SK-N-MC (cell line): ENCODE results near the gene TRIM46.
"Not testable (repeated sequence)": the region's sequence is repeated elsewhere in the genome, so short reads cannot be mapped to it uniquely, and the experiment has no call there.

Source experiments
- DNase-seq: peaks from one replicate; pipeline ENCODE4 v3.0.0-alpha.2; 2011; ENCODE audit warnings: low read depth, low spot score
- H3K27ac ChIP-seq: fragments of 200-600 bp; sonication (generic); 2 replicates; pipeline ENCODE4 v1.5.1; 2016; ENCODE audit warnings: mixed run types
- H3K36me3 ChIP-seq: fragments of 200-600 bp; sonication (generic); 2 replicates; pipeline ENCODE4 v1.6.1; 2017; ENCODE audit warnings: antibody characterized with exemption, low read length, mixed read lengths; ENCODE audit not compliant: insufficient read depth
- H3K4me3 ChIP-seq: fragments of 200-600 bp; sonication (generic); 2 replicates; pipeline ENCODE4 v1.5.1; 2016
- H3K9ac ChIP-seq: fragments of 200-600 bp; sonication (generic); 2 replicates; pipeline ENCODE4 v1.8.0; 2017; ENCODE audit warnings: mixed run types, mixed read lengths; ENCODE audit not compliant: insufficient read length
- H3K9me3 ChIP-seq: fragments of 200-600 bp; sonication (generic); 2 replicates; pipeline ENCODE4 v1.6.1; 2017; ENCODE audit warnings: low read depth, mild to moderate bottlenecking, antibody characterized with exemption, low read length, moderate library complexity, mixed read lengths
- EZH2 ChIP-seq: fragments of 200-600 bp; sonication (generic); IDR thresholded peaks from one replicate; pipeline ENCODE4 v1.6.1; 2017; ENCODE audit warnings: antibody characterized with exemption
- FOXP2 ChIP-seq: optimal IDR thresholded peaks from 2 replicates; pipeline ENCODE3; 2011; ENCODE audit warnings: mild to moderate bottlenecking, moderate library complexity; ENCODE audit not compliant: insufficient read depth; ENCODE audit errors: extremely low read length, control extremely low read depth
- POLR2AphosphoS5 ChIP-seq: IDR thresholded peaks from 2 replicates; pipeline ENCODE4 v1.6.1; 2012; ENCODE audit warnings: mild to moderate bottlenecking, low read depth, low read length, borderline replicate concordance

The TRIM46 gene

DNA sequence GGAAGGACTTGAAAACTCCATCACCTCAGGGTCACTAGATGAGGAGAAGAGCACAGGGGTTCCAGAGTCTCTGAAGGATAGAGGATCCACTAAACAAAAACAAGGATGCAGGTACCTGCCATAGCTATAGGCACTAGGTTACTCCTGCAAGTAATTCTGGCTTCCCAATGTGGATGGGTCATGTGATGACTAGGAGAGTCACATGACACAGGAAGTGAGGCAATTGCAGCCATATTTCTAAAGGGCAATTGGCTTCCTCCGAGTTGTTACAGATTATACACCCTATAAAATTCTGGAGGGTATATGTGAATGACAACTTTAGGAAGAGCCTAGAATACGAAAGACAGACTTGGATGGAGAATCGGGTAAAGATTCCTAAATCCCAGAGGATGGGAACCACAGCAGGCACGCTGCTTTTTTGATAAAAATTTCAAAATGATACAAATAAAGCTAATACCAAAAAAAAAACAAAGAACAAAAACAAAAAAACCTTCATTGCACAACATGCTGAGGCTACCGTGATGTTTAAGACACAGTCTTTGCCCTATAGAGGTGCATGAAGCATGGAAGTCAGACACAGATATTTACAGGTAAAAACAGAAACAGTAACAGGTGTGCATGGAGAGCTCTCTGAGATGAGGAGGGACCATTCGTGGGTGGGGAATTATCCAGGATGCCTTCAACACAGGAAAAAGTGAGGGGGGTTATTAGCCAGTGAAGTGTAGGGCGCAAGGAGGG, 45.4 kb downstream of the TRIM46 start:
- no peak for TF ChIP-seq FOXP2
- TF ChIP-seq POLR2AphosphoS5: no peak
- TF ChIP-seq EZH2: no peak
- H3K4me3 ChIP-seq: peak overlapping the region; percentile 50
- peak; percentile 65 for DNase-seq

DNA sequence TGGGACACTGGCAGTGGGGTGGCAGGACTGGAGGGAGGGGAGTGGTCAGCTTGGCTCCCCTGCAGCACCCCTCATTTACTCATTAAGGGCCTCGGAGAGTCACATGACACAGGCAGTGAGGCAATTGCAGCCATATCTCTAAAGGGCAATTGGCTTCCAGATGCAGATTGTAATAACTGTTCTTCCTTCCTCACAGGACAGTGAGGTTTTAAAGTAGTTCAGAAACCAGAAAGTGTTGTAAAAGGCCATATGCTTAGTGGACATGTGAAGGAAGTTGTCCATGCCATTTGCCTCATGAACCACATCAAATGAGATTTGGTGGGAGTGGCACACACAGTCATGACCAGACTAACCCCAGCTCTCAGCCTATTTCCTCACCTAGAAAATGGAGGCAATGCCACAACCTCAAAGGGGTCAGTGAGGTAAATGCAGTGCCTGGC, 46.0 kb downstream of the TRIM46 start:
- TF ChIP-seq EZH2 (no peak), POLR2AphosphoS5 (no peak), FOXP2 (no peak)
- Histone ChIP-seq H3K27ac (peak overlapping the region; percentile 78), H3K4me3 (no peak overlapping the region), H3K36me3 (no peaks in the 10 kb centered on the region), H3K9ac (no peak overlapping the region), H3K9me3 (no peaks in the 10 kb centered on the region)
- no peak for DNase-seq

More for the DNA sequence above, 45.4 kb downstream of the TRIM46 start:
- H3K27ac ChIP-seq: peak overlapping the region; percentile 78; the same call in 1 of the 2 replicates
- no peaks in the 10 kb centered on the region for H3K36me3 ChIP-seq
- no peaks in the 10 kb centered on the region for H3K9me3 ChIP-seq
- H3K9ac ChIP-seq: peak overlapping the region; percentile 10

DNA sequence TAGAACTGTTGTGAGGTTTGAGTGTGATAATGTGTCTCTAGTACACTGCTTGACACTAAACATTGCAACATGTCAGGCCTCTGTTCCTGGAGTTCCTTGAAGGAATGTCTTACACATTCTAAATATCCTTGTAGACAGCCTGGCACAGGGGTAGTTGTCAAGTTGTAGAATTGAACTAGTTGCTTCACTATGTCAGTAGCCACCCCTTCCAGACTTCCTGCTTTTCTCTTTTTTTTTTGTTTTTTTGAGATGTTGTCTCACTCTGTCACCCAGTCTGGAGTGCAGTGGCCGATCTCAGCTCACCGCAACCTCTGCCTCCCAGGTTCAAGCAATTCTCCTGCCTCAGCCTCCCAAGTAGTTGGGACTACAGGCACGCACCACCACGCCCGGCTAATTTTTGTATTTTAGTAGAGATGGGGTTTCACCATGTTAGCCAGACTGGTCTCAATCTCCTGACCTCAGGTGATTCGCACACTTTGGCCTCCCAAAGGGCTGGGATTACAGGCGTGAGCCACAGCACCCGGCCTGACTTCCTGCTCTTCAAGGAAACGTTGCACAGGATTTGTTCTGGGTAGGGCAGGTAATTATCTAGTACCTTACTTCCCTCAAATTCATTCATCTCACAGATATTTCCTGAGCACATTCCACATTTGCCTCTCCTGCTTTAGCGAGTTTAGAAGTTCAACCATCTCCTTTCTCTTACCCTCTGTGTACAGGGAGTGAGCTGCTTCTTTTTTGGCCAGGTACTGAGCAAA, 46.7 kb downstream of the TRIM46 start:
- H3K4me3 ChIP-seq, DNase-seq, H3K9me3 ChIP-seq, H3K9ac ChIP-seq, H3K36me3 ChIP-seq: not testable (repeated sequence)
- peak overlapping the region; percentile 68 for H3K27ac ChIP-seq

DNA sequence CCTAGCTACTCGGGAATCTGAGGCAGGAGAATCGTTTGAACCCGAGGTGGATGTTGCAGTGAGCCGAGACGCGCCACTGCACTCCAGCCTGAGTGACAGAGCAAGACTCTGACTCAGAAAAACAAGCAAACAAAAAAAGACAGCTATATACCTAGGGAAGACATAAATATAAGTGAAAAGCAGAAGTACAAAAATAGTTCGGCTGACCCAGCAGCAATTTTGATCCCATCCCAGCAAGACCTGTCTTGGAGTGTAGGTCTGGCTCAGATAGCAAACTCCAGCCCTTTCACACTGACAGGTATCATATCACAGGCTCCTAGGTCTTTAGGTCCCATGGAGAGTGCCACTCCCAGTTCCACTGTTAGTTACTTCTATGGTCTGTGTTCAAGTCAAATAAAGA, 49.4 kb downstream of the TRIM46 start:
- Histone ChIP-seq H3K9ac (no peak overlapping the region), H3K4me3 (no peak overlapping the region), H3K27ac (no peak overlapping the region), H3K9me3 (no peaks in the 10 kb centered on the region), H3K36me3 (no peaks in the 10 kb centered on the region)
- TF ChIP-seq POLR2AphosphoS5 (no peak), EZH2 (no peak), FOXP2 (no peak)
- DNase-seq: no peak

DNA sequence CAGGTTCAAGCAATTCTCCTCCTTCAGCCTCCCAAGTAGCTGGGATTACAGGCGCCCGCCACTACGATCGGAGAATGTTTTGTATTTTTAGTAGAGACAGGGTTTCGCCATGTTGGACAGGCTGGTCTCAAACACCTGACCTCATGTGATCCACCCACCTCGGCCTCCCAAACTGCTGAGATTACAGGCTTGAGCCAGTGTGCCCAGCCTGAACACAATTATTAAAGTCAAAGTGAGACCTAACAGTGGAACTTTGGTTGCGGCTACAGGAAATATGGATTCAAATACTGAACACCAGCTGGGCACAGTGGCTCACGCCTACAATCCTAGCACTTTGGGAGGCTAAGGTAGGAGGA, 51.7 kb downstream of the TRIM46 start:
- H3K4me3 ChIP-seq: 0 out of 2 replicates have a peak overlapping the region, but pooled peaks have one; percentile 90
- not testable (repeated sequence) for H3K9me3 ChIP-seq, H3K27ac ChIP-seq, H3K36me3 ChIP-seq, DNase-seq
- H3K9ac ChIP-seq: peak overlapping the region; percentile 29

DNA sequence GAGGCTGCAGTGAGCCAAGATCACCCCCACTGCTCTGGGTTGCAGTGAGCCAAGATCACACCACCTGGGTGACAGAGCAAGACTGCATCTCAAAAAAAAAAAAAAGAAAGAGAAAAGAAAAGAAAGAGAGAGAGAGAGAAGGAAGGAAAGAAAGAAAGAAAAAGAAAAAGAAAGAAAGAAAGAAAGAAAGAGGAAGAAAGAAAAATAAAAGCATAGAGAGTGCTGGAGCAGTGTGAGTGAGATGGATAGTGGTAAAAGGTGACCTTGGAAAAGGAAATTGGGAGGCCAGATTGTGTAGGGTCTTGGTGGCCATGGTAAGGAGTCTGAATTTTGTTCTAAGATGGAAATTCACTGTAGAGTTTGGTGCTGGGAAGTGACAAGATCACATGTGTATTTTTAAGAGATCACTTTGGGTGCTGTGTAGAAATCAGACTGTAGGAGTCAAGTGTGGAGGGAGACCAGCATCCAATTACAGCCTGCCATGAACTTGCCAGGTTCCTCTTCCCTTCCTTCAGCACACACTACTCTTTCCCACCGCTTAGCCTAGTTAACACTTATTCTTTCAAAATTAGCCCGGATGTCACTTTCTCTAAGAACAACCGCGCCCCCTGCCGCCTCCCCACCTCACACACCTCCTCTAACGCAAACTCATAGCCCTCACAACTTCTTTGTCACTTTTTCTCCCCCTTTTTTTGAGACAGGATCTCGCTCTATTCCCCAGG, 52.7 kb downstream of the TRIM46 start:
- TF ChIP-seq EZH2 (no peak), POLR2AphosphoS5 (0 out of 2 replicates have a peak, but pooled peaks have one; percentile 40)
- Histone ChIP-seq H3K9me3 (no peaks in the 10 kb centered on the region), H3K27ac (peak overlapping the region; percentile 90), H3K36me3 (no peaks in the 10 kb centered on the region), H3K4me3 (peak overlapping the region; percentile 90), H3K9ac (peak overlapping the region; percentile 93)
- no peak for DNase-seq

DNA sequence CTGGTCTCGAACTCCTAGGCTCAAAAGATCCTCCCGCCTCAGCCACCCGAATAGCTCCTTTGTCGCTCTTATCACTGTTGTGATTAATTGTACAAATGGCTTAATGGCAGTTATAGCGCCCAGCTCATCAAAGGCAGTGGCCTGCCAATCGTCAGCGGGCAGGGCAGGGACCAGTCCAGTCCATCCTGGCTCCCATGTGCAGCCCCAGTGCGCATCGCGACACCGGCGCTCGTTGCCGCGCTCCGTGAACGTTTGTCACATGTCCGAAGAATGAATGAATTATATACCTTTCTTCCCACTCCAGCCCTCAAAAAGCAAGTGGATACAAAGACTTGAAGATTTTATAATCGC, 53.2 kb downstream of the TRIM46 start:
- TF ChIP-seq FOXP2: no peak
- no peak for TF ChIP-seq EZH2
- TF ChIP-seq POLR2AphosphoS5: no peak
- H3K9ac ChIP-seq: peak overlapping the region; percentile 93
- DNase-seq: no peak

DNA sequence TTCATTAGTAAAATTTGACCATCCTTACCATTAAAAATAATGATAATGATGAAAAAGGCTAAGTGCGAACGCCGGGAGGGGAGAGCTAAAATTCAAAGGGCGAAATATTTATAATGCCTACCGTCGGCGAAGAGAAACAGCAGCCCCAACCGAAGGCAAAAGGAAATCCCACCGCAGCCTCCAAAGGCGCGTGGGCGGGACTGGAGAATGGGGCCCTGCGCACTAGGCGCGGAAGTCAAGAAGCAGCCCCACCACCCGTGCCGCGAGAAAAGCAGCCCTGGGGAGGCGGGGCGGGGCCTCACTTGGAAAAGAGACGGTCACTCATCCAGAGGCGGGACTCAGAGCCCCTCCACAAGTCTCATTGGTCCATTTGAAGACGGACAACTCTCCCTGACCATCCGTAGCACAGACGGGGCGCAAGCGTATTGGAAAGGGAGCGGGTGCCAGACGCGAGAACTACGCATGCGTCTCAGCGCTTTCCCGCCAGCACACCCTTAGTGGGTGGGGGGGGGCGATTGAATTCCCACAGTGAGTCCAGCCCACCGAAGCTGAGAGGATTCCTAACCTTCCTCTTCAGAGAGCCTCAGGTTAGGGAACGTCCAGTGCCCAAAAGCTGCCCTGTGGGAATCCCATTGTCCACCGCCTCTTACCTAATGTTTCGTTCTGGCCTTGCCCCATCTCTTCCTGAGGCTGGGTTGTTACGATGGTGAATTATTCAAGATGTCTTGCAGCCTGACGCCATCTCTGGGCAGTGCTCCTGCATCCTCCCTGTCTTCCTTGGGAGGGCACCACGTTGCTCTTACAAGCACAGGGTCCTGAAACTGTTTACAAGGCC, 53.8 kb downstream of the TRIM46 start:
- DNase-seq: peak; percentile 98
- TF ChIP-seq POLR2AphosphoS5: peak; percentile 95
- TF ChIP-seq FOXP2: no peak
- peak overlapping the region; percentile 93 for H3K9ac ChIP-seq
- no peaks in the 10 kb centered on the region for H3K36me3 ChIP-seq
- H3K27ac ChIP-seq: peak overlapping the region; percentile 90
- H3K4me3 ChIP-seq: peak overlapping the region; percentile 90
- H3K9me3 ChIP-seq: no peaks in the 10 kb centered on the region

More for the DNA sequence above, 53.2 kb downstream of the TRIM46 start:
- peak overlapping the region; percentile 90 for H3K27ac ChIP-seq
- H3K9me3 ChIP-seq: no peaks in the 10 kb centered on the region
- H3K4me3 ChIP-seq: peak overlapping the region; percentile 90
- H3K36me3 ChIP-seq: no peaks in the 10 kb centered on the region
